ENCODE measurements around the gene TOMM22. TPM values are rescaled to one million over a fixed set of nuclear protein-coding genes. Genes with fewer than 3 reads are reported as not detected.

Gene TOMM22
- total RNA-seq, 1 experiment from 2014 or later = 105 TPM

DNA sequence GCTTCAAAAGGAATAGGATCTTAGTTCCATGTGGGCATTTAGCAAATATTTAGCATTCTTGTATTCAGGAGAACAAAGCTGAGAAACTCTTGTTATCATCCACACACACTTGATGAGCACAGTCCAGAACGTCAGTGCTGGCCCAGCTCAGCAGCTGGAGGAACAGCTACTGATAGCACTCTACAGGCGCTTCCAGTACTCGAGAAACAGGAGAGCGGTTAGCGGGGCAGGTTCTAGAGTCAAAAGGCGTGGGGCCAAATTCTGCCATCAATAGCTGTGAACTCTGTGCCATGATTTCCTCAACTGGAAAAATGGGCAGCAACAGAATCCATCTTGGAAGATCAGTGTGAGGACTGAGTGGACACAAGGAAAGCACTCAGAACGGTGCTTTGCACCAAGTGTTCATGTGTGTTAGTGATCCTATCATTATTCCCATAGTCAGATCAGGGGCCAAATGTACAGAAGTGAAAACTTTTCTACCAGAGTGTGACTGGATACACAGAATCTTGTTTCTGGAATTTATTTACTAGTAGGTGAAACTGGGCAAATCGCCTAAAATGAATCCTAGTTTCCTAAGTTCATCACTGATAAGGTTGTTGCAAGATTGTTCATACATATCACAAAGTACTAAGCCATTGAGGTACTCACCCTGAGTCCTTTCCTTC lies 15.8 kb downstream of the TOMM22 start:
- Mint-ChIP-seq H3K27ac (ENCODE audit: unreplicated experiment) (peak overlapping the region; percentile 98), H3K4me1 (ENCODE audit: low read depth, unreplicated experiment) (peaks cover 49% of the 10 kb centered on the region), H3K9me3 (ENCODE audit: low read depth, unreplicated experiment) (no peaks in the 10 kb centered on the region), H3K36me3 (ENCODE audit: insufficient read depth, unreplicated experiment) (peaks cover 82% of the 10 kb centered on the region), H3K27me3 (ENCODE audit: unreplicated experiment) (no peaks in the 10 kb centered on the region), H3K4me3 (ENCODE audit: low read depth, unreplicated experiment) (peak overlapping the region; percentile 76)
- intact Hi-C loops (cut with micrococcal nuclease; ENCODE audit: unreplicated experiment) = no loop called here
- CTCF ChIA-PET = interaction anchor here (1.1 to 1.4 kb wide), 2 partner anchors 8 to 16 kb away, joined by 4 to 7 read pairs; partner anchors contain the start of genes GTPBP1 and TOMM22
- TF ChIP-seq, protein P1, sequence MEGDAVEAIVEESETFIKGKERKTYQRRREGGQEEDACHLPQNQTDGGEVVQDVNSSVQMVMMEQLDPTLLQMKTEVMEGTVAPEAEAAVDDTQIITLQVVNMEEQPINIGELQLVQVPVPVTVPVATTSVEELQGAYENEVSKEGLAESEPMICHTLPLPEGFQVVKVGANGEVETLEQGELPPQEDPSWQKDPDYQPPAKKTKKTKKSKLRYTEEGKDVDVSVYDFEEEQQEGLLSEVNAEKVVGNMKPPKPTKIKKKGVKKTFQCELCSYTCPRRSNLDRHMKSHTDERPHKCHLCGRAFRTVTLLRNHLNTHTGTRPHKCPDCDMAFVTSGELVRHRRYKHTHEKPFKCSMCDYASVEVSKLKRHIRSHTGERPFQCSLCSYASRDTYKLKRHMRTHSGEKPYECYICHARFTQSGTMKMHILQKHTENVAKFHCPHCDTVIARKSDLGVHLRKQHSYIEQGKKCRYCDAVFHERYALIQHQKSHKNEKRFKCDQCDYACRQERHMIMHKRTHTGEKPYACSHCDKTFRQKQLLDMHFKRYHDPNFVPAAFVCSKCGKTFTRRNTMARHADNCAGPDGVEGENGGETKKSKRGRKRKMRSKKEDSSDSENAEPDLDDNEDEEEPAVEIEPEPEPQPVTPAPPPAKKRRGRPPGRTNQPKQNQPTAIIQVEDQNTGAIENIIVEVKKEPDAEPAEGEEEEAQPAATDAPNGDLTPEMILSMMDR (IDR thresholded peaks at IDR 0.05; ENCODE audit: unreplicated experiment) = no peak
- BruUV-seq (replicated peaks) = no TSS peak
- no peak for DNase-seq

DNA sequence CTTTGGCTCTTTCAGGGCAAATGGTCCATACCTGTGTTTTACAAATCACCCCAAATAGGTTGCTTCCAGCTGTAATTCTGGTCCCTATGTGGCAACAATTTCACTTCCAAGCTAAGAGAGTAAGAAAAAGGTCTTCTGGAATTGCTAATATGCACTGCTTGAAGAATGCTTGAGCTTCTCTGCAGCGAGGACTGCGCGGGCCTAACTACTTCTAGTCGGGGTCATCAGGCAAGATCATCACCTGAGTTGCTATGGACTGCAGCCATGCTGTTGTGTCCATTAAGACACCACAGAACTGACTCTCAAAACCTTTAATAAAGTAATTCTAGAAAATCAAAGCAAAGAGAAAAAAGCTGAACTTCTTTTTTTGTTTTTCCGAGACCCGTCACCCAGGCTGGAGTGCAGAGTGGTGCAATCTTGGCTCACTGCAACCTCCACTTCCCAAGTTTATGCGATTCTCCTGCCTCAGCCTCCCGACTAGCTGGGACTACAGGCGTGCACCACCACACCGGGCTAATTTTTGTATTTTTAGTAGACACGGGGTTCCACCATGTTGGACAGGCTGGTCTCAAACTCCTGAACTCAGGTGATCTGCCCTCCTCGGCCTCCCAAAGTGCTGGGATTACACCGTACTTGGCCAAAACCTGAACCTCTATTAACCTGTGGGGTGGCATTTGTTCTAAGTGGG lies 16.8 kb downstream of the TOMM22 start:
- CTCF ChIA-PET = interaction anchor here (1.6 kb wide), 1 partner anchor 17 kb away, joined by 8 read pairs; the partner anchor contains the start of gene TOMM22
- Mint-ChIP-seq H3K27me3 (ENCODE audit: unreplicated experiment) (no peaks in the 10 kb centered on the region), H3K36me3 (ENCODE audit: insufficient read depth, unreplicated experiment) (peaks cover 77% of the 10 kb centered on the region), H3K9me3 (ENCODE audit: low read depth, unreplicated experiment) (no peaks in the 10 kb centered on the region), H3K4me3 (ENCODE audit: low read depth, unreplicated experiment) (peak overlapping the region; percentile 76), H3K4me1 (ENCODE audit: low read depth, unreplicated experiment) (peaks cover 41% of the 10 kb centered on the region), H3K27ac (ENCODE audit: unreplicated experiment) (peak overlapping the region; percentile 98)
- TF ChIP-seq, protein P1 (IDR thresholded peaks at IDR 0.05; ENCODE audit: unreplicated experiment) = no peak
- BruUV-seq (replicated peaks) = no TSS peak
- no peak for DNase-seq
- intact Hi-C loops (cut with micrococcal nuclease; ENCODE audit: unreplicated experiment) = no loop called here

DNA sequence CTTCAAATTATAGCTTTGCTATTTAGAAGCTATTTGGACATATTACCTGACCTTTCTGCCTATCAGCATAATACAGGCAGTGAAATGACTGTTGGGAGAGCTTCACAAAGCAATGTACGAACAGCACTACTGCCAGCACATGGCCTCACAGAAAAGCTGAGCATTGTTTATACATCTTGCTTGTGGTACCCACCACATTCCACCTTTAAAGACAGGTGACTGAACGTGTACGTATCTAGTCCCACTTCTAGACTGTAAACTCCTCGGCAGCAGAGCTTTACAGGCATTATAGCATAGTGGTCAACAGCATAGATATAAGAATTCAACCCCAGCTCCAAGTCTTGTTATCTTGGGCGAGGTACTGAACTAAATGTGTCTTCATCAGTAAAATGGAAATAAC lies 17.4 kb downstream of the TOMM22 start:
- peaks cover 35% of the 10 kb centered on the region for H3K4me1 Mint-ChIP-seq (ENCODE audit: low read depth, unreplicated experiment)
- no peaks in the 10 kb centered on the region for H3K9me3 Mint-ChIP-seq (ENCODE audit: low read depth, unreplicated experiment)
- no peak for DNase-seq
- BruUV-seq (replicated peaks) = no TSS peak
- CTCF ChIA-PET = interaction anchor here (1.6 kb wide), 1 partner anchor 17 kb away, joined by 8 read pairs; the partner anchor contains the start of gene TOMM22
- TF ChIP-seq, protein P1 (IDR thresholded peaks at IDR 0.05; ENCODE audit: unreplicated experiment) = no peak
- no peaks in the 10 kb centered on the region for H3K27me3 Mint-ChIP-seq (ENCODE audit: unreplicated experiment)
- H3K36me3 Mint-ChIP-seq (ENCODE audit: insufficient read depth, unreplicated experiment) = peaks cover 72% of the 10 kb centered on the region
- H3K4me3 Mint-ChIP-seq (ENCODE audit: low read depth, unreplicated experiment) = peak overlapping the region; percentile 76
- intact Hi-C loops (cut with micrococcal nuclease; ENCODE audit: unreplicated experiment) = no loop called here
- H3K27ac Mint-ChIP-seq (ENCODE audit: unreplicated experiment) = peak overlapping the region; percentile 98

DNA sequence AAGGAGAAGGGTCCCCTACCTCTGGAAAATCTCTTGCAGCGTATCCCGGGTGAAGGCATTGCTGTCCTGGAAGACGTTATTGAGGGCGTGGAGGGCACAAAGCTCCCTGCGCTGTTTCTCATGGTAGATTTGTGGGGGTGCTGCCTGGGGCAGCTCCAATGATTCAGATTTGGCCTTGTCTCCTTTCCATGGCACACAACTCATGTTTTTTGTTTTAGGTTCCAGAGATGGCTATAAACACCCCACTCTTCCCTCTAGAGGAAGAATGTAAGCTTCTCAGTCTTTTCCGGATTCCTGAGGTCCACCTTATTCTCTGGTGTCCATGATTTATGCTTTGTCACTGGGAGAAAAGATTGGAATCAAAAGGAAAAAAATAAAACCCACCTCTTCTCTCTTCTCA lies 18.0 kb downstream of the TOMM22 start:
- H3K9me3 Mint-ChIP-seq (ENCODE audit: low read depth, unreplicated experiment) = no peaks in the 10 kb centered on the region
- TSS peak; percentile 69 for BruUV-seq (replicated peaks)
- DNase-seq = no peak
- CTCF ChIA-PET = interaction anchor here (1.6 kb wide), 1 partner anchor 18 kb away, joined by 8 read pairs; the partner anchor contains the start of gene TOMM22
- H3K4me1 Mint-ChIP-seq (ENCODE audit: low read depth, unreplicated experiment) = peaks cover 32% of the 10 kb centered on the region
- no peaks in the 10 kb centered on the region for H3K27me3 Mint-ChIP-seq (ENCODE audit: unreplicated experiment)
- intact Hi-C loops (cut with micrococcal nuclease; ENCODE audit: unreplicated experiment) = no loop called here
- H3K4me3 Mint-ChIP-seq (ENCODE audit: low read depth, unreplicated experiment) = peak overlapping the region; percentile 76
- H3K27ac Mint-ChIP-seq (ENCODE audit: unreplicated experiment) = peak overlapping the region; percentile 98
- TF ChIP-seq, protein P1 (IDR thresholded peaks at IDR 0.05; ENCODE audit: unreplicated experiment) = no peak
- H3K36me3 Mint-ChIP-seq (ENCODE audit: insufficient read depth, unreplicated experiment) = peaks cover 67% of the 10 kb centered on the region

Data from Calu3 (cell line).